HuH-7 (cell line): ENCODE results near the gene CSKMT.
A peak's percentile ranks its signal among the peaks of the same experiment; 100 is the strongest.
"Not testable (repeated sequence)": the region's sequence is repeated elsewhere in the genome, so short reads cannot be mapped to it uniquely, and the experiment has no call there.

Experiments
- DNase-seq: peaks from one replicate; pipeline ENCODE4 v3.0.0; 2011; ENCODE audit warnings: low spot score

The CSKMT gene

GRCh38 chr11:62656796-62657429, 8.2 kb upstream of the CSKMT start:
- no peak for DNase-seq

- peak; percentile 58 for DNase-seq
Measured at GRCh38 chr11:62664405-62665074, 572 bp upstream of the CSKMT start.

GRCh38 chr11:62665599-62666258, 617 bp downstream of the CSKMT start:
- DNase-seq: no peak

GRCh38 chr11:62666259-62666926, 1.3 kb downstream of the CSKMT start:
- DNase-seq: no peak

- no peak for DNase-seq
Measured at GRCh38 chr11:62667460-62667859, 2.3 kb downstream of the CSKMT start.

GRCh38 chr11:62669420-62670161, 4.5 kb downstream of the CSKMT start:
- no peak for DNase-seq

- no peak for DNase-seq
Measured at GRCh38 chr11:62671236-62671607, 6.1 kb downstream of the CSKMT start.

- DNase-seq: peak; percentile 80
Measured at GRCh38 chr11:62671608-62672389, 6.7 kb downstream of the CSKMT start, which contains the start of the genes LBHD1 and UQCC3. LBHD1 (minus strand) TSS chr11:62672267; CDS start chr11:62670031, 2,236 bp downstream. UQCC3 (plus strand) TSS chr11:62671673; CDS start chr11:62671746, 73 bp downstream.

GRCh38 chr11:62673196-62673525, 8.0 kb downstream of the CSKMT start:
- DNase-seq: no peak

GRCh38 chr11:62675415-62675814, 10.3 kb downstream of the CSKMT start:
- DNase-seq: not testable (repeated sequence)

- DNase-seq: no peak
Measured at GRCh38 chr11:62676698-62677097, 11.6 kb downstream of the CSKMT start.

GRCh38 chr11:62677156-62677555, 12.0 kb downstream of the CSKMT start:
- no peak for DNase-seq

GRCh38 chr11:62677714-62678113, 12.6 kb downstream of the CSKMT start:
- no peak for DNase-seq

GRCh38 chr11:62678433-62678769, 13.3 kb downstream of the CSKMT start:
- no peak for DNase-seq

- DNase-seq: peak; percentile 95
Measured at GRCh38 chr11:62678770-62679696, 13.9 kb downstream of the CSKMT start, which contains the start of gene UBXN1. UBXN1 (minus strand) TSS chr11:62679073; CDS start chr11:62678923, 150 bp downstream.

GRCh38 chr11:62680825-62681240, 15.7 kb downstream of the CSKMT start:
- DNase-seq: peak; percentile 89

GRCh38 chr11:62682518-62682917, 17.4 kb downstream of the CSKMT start:
- DNase-seq: no peak

GRCh38 chr11:62687508-62688396, 22.6 kb downstream of the CSKMT start:
- DNase-seq: no peak

GRCh38 chr11:62688491-62688890, 23.4 kb downstream of the CSKMT start:
- DNase-seq: no peak
